Endometrium (tissue), 2 donors: ENCODE measurements around the gene DDR2.

Source experiments
- FAIRE-seq: peaks from 2 replicates; lab custom pipeline; 2012; peaks lifted over from hg19 to GRCh38; lab: Jason Lieb, UNC
- donor health status: control.
- donor health status: control.

DDR2 gene

DNA sequence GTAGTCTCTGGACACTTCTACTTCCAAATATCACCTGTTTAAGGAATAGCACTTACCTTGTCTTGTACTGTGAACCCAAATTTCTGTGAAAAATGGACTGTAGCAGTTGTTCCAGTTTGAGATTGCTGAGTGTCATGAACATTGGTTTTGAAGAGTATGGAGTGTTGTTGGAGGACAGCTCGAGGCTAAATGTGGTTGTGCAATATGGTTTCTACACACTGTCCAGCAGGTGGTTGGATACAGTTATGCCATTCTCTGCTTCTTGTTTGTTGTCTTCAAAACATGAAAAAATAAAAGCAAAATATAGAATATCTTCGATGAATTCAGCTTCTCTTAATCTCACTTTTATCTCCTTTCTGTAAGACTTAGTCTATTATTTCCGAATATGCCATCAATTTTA is 67.1 kb downstream of the DDR2 start:
- no peak for FAIRE-seq

GRCh38 chr1:162700131-162700530 is 67.9 kb downstream of the DDR2 start:
- no peak for FAIRE-seq

DNA sequence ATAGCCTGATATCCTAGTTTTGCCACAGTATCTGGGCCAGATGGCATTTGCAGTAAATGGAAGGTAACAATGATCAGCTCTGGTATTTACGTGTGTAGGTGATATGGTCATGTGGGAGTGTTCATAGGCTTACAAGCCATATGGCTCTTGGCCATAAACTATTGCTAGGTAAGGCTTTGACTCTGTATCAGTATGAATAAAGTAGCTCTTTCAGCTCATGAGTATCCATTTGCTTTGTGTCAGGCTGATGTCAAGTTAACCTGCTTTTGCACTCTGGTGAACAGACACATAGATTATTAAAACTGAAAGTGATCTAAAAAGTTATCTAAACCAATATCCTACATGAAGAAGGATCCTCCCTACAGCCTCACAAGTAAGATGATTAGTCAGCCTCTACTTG is 69.0 kb downstream of the DDR2 start:
- FAIRE-seq, result no peak

GRCh38 chr1:162702628-162703027 is 70.4 kb downstream of the DDR2 start:
- FAIRE-seq, result no peak

GRCh38 chr1:162703708-162704107 is 71.4 kb downstream of the DDR2 start:
- FAIRE-seq, result no peak

- no peak for FAIRE-seq
Measured at GRCh38 chr1:162704673-162705424, 72.6 kb downstream of the DDR2 start.

DNA sequence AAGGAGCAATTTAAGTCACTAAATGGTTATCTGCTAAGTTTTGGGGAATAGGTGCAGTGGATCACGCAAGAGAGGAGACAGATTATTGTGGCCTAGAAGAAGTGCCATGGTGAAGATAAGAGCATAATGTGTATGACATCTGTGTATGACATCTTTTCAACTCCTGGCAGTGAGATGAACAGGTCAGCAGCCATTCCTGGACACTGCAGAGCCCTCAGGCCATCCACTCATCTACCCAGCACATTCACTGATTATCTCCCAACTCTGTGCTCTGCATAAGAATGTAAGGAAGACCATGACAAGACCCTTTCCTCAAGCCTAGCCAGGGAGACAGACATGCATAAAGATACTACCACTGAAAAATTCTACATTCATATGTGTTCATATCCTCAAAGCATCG is 73.7 kb downstream of the DDR2 start:
- FAIRE-seq, result no peak

DNA sequence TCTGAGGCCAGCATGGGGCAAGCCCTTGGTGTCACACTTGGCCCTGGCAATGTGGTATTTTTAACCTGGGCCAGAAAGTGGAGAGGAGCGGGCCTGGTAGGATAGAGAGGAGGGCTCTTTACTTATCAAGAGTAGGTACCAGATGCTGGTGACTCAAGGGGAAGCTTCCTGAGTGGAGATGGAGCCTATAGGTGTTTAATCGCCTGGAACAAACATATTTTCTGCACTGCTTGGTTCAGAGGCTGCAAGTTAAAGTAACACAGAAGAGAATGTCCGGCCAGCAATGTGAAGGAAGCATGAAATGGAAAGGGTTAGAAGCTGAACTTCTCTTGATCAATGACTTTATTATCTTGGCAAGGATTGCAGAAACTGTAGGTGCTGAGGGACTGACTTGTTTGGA is 74.3 kb downstream of the DDR2 start:
- FAIRE-seq, result no peak

DNA sequence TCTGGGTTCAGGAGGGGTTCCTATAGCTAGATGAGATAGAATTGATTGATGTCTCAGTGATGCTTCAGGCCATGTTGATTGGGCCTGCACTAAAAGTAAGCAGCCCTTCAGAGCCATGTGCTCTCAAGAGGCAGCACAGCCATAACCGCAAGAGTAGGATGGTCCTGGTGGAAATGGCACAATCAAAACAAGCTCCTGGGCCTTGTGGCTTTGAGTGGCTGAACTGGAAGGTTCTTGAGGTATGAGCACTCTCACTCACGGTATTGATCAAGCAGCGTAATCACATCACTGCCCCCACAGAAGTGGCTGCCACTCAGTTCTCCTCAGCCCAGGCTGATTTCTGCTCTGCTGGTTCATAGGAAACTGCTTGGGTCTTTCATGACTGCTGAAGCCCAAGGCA is 76.0 kb downstream of the DDR2 start:
- no peak for FAIRE-seq

DNA sequence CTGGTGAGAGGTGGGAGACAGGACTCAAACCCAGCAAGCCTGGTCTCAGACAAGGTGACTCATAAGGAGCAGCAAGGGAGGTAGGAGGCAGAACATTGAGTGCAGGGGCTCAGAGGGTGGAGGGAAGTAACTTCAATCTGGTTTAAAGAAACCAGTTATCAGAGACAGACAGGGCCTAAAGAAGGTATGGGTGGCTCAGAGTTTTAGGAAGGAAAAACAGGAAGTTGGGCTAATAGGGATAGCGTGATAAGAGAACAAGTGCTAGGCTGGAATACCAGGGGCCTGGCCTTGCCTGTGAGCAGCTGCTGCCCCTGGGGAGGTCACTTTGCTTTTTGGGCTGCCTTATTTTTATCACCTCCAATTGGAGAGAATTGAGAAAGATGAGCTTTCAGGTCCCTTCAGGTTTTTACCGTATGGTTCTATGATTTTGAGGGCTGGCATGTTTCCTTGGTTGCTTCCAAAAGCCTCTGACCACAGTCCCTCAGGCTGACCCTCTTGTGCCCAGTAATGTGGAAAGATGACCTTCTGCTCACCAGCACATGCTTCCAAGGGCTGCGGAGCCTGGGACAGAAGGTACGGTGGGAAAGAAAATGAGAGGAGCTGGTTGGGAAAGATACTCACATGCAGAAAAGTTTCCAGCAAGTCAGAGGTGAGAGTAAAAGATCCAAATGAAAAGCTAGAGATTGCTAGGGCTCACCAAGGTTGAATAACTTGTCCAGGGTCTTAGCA is 77.0 kb downstream of the DDR2 start:
- FAIRE-seq, result no peak

- no peak for FAIRE-seq
Measured at GRCh38 chr1:162709870-162710269, 77.6 kb downstream of the DDR2 start.

- no peak for FAIRE-seq
Measured at GRCh38 chr1:162710345-162710744, 78.1 kb downstream of the DDR2 start.

DNA sequence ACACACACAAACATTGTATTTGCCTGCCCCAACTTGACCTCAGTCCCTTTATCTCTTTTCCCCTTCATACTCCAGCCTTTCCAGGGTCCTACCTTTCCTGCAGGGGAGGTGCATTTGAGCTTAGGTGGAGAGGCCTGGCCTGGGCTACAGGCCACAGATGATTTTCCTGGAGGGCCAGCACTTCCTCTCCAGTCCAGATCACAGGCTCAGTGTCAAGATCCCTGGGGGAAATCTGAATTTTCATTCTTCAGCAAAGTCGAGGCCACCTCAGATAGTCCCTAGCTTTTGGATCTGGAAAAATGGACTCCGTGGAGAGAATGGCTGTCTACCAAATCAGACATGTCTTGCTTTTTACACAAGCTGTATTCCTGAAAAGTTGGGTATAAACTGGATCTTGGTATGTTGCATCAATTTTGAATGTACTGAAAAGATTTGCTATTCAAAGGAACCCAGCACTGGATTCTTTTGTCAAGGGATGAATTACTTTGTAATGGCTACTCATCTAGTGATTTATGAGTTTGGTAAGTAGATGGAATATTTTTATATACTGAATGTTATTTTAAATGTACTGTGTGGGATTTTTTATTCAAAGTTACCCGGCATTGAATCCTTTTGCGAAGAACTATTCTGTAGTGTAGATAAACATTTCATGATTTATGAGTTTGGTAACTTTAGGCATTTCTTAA is 78.7 kb downstream of the DDR2 start:
- FAIRE-seq, result no peak

- FAIRE-seq, result no peak
Measured at GRCh38 chr1:162712317-162713029, 80.2 kb downstream of the DDR2 start.

GRCh38 chr1:162716123-162716522 is 83.9 kb downstream of the DDR2 start:
- FAIRE-seq, result no peak

- FAIRE-seq, result no peak
Measured at GRCh38 chr1:162716552-162716951, 84.3 kb downstream of the DDR2 start.

DNA sequence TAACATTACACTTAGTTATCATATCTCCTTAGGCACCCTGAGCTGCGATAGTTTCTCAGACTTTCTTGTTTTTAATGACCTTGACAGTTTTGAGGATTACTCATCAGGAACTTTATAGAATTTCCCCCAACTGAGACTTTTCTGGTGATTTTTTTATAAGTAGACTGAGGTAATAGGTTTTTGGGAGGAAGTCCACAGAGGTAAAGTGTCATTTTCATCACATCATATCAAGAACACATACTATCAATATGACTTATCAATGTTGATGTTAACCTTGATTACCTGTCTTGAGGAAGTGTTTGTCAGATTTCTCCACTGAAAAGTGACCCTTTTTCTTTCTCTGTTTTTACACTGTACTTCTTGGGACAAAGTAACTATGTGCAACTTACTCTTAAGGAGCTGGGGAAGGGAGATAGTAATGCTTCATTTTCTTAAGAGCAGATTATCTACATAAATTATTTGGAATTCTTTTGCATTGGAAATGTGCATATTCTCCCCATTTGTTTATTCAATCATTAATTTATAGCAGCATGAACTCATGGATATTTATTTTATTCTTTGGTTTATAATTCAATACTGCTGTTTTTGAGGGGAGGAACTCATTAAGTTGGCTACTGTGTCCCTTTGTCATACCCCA is 85.4 kb downstream of the DDR2 start:
- no peak for FAIRE-seq

GRCh38 chr1:162719678-162720077 is 87.4 kb downstream of the DDR2 start:
- no peak for FAIRE-seq

DNA sequence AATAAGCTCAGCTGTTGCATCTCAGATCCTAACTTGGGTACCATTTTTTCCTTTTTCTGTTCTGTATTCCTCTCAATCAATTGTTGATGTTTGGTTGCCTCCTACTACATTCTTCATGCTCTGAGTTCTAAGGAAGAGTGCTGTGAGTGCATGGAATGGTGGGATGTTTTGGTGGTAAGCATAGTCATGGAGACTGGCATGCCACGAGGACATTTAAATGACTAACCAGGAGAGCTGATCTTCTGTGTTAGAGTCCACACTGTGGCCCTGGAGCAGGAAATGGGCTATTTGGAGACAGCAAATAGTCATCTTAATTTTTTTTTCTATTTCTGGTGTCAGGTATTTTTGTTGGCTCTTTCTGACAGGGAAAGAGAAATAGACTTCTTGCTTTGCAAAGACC is 88.7 kb downstream of the DDR2 start:
- FAIRE-seq, result no peak

GRCh38 chr1:162721471-162721870 is 89.2 kb downstream of the DDR2 start:
- FAIRE-seq, result no peak

DNA sequence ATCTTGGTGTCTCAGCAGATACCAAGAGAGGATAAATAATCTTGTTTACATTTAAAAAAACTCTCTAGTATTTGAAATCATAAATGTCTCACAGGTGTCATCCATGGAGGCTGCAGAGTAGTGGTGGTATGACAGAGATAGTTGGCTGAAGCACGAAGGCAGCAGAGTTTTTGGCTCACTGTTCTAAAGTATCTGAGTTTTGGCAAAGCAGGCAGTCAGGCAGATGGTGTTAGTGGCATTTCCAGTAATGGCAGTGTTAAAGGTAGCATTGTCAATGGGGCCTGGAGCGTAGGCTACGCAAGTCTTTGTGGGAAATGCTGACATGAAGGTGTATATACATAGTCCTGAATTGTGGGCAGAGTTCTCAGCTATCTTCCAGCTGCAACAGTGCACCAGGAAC is 89.8 kb downstream of the DDR2 start:
- FAIRE-seq, result no peak

DNA sequence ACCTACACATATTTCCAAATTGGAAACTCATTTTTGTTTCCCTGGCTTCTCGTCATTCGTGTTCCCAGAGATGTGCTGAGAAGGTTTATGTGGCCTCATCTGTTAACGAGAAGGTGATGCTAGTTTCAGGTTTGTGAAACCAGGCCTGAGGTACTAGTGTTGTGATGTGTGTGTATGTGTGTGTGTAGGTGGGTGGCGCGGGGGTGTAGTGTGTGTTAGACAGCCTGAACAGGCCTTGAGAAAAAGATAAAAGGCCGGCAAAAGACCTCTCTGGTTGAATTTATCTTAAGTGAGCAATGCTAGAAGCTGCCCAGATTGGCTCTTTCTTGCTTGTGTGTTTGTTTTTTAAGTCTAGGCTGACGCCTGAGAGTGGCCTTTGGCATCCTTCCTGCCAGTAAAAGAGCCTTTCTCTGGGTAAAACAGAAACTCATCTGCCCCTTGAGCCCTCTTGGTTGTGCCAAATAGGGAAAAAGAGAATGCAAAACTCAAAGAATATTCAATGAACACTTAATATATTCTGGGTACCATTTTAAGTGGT is 92.4 kb downstream of the DDR2 start:
- FAIRE-seq, result no peak
